Left ventricle myocardium inferior (tissue), 1 donor: ENCODE measurements around the gene AUTS2. TPM values are rescaled to one million over a fixed set of nuclear protein-coding genes. Genes with fewer than 3 reads are reported as not detected.

Experiments used
- DNase-seq: peaks from one replicate; pipeline ENCODE4 v3.0.0-alpha.2; 2020
- H3K27ac ChIP-seq: fragments of 200-600 bp; replicated peaks from 2 replicates; pipeline ENCODE4 v1.8.0; 2021
- H3K27me3 ChIP-seq: fragments of 200-600 bp; 2 replicates; pipeline ENCODE4 v1.8.0; 2021; ENCODE audit warnings: low read depth
- H3K36me3 ChIP-seq: fragments of 200-600 bp; 2 replicates; pipeline ENCODE4 v1.8.0; 2021
- H3K4me1 ChIP-seq: fragments of 200-600 bp; 2 replicates; pipeline ENCODE4 v1.8.0; 2021
- H3K4me3 ChIP-seq: fragments of 200-600 bp; 2 replicates; pipeline ENCODE4 v1.8.0; 2021; ENCODE audit warnings: mild to moderate bottlenecking, moderate library complexity
- H3K9me3 ChIP-seq: fragments of 200-600 bp; replicated peaks from 2 replicates; pipeline ENCODE4 v1.8.0; 2021
- intact Hi-C: fragments of 100-400 bp; cut with micrococcal nuclease; formaldehyde crosslinking; loops from one replicate; pipeline ENCODE4 v1.11.0; 2022
- total RNA-seq: library from RNA; stranded (reverse); fragmentation: NEBNext Ultra II Directional; extraction: Animal tissue kit (Norgen Biotek cat#: 25700); gene quantifications from one replicate; pipeline ENCODE4 v1.2.1, GENCODE V29; 2021
- TF ChIP-seq, protein P1 (sequence below): fragments of 200-600 bp; IDR thresholded peaks from 2 replicates; pipeline ENCODE4 v1.8.0; 2021; ENCODE audit warnings: antibody characterized with exemption, mild to moderate bottlenecking, borderline replicate concordance
- donor health status: DM: no; HTN: yes; CAD: no; lungs with severe emphysema.

Gene AUTS2
- total RNA-seq, 1 donor from 2014 or later = 10.5 TPM

DNA sequence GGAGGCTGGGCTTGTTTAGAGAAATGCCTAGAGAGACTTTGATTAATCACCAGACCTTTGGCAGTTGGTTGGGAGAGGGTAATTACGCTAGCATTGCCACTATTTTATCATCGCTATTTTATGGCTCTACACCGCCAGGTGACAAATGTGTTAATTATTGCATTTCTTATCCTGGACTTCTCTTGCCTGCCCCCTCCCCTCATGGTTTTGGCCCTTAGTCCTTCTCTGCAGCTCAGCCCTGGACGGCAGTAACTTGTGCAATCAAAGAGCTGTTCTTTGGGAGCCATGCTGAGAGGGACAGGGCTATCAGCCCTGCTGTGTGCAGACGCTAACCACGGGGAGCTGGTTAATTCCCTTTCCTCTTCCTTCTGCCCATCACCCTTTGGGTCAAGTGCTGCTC is 585.0 kb downstream of the AUTS2 start:
- no peaks in the 10 kb centered on the region for H3K36me3 ChIP-seq
- no peak overlapping the region for H3K4me3 ChIP-seq
- intact Hi-C loops = no loop called here
- no peaks in the 10 kb centered on the region for H3K9me3 ChIP-seq
- no peak for DNase-seq
- no peaks in the 10 kb centered on the region for H3K27me3 ChIP-seq
- no peak overlapping the region for H3K27ac ChIP-seq
- no peaks in the 10 kb centered on the region for H3K4me1 ChIP-seq
- TF ChIP-seq, protein P1, sequence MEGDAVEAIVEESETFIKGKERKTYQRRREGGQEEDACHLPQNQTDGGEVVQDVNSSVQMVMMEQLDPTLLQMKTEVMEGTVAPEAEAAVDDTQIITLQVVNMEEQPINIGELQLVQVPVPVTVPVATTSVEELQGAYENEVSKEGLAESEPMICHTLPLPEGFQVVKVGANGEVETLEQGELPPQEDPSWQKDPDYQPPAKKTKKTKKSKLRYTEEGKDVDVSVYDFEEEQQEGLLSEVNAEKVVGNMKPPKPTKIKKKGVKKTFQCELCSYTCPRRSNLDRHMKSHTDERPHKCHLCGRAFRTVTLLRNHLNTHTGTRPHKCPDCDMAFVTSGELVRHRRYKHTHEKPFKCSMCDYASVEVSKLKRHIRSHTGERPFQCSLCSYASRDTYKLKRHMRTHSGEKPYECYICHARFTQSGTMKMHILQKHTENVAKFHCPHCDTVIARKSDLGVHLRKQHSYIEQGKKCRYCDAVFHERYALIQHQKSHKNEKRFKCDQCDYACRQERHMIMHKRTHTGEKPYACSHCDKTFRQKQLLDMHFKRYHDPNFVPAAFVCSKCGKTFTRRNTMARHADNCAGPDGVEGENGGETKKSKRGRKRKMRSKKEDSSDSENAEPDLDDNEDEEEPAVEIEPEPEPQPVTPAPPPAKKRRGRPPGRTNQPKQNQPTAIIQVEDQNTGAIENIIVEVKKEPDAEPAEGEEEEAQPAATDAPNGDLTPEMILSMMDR = no peak

DNA sequence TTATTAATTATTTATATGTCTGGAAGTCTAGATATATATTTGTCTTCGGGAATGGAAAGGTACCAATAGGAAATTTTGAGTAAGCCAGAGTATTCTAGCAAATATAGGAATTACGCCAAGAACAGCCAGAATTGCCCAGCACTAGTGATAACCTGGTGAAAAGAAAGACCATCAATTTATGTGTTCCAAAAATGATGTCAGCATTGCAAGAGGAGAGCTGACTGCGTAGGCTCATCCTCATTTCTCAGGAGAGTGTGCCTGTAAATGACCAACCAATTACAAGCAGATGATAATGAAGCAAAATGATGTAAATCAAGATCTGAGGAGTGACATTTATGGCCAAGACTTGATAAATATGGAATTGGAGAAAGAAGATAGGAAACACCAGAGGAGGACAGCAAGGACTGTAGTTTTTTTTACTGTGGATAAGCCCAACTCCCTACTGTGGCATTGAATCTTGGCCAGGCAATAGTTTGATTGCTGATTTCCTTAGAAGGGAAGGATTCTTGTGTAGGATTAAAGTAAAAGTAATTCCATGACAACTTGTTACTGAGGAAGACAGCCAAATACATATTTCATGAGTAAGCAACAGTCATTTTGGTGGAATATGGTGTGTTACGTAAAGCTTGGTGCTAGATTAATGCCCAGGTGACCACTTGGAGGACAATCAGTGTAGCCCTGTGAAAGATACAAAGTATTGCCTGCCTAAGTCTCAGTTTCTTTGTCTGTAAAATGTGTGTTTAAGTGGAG is 590.8 kb downstream of the AUTS2 start:
- Histone ChIP-seq H3K27me3 (no peaks in the 10 kb centered on the region), H3K27ac (no peak overlapping the region), H3K9me3 (peaks cover 10% of the 10 kb centered on the region), H3K4me1 (no peaks in the 10 kb centered on the region), H3K36me3 (peaks cover 2% of the 10 kb centered on the region), H3K4me3 (no peak overlapping the region)
- TF ChIP-seq, protein P1 = no peak
- intact Hi-C loops = no loop called here
- no peak for DNase-seq

DNA sequence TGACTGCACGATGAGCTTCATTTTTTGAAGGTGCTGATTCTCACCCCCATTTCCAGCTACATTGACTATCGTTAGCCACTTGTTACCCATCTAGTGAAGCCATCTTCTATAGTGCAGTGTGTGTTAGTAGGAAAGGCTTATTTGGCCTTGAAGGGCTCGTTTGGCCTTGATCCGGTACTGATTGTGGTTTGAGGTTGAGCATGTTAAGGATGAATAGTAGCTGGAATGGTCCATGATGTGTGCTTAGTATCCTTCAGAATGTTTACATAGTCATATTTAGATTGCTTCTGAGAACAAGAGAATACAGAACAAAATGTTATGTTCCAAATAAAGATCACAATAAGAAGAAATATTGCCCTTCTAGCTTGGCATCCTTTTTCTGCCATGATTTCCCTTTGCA is 591.5 kb downstream of the AUTS2 start:
- intact Hi-C loops = no loop called here
- DNase-seq = no peak
- Histone ChIP-seq H3K4me1 (no peaks in the 10 kb centered on the region), H3K4me3 (no peak overlapping the region), H3K27ac (no peak overlapping the region), H3K9me3 (peaks cover 10% of the 10 kb centered on the region), H3K36me3 (peaks cover 2% of the 10 kb centered on the region), H3K27me3 (no peaks in the 10 kb centered on the region)
- TF ChIP-seq, protein P1 = no peak

DNA sequence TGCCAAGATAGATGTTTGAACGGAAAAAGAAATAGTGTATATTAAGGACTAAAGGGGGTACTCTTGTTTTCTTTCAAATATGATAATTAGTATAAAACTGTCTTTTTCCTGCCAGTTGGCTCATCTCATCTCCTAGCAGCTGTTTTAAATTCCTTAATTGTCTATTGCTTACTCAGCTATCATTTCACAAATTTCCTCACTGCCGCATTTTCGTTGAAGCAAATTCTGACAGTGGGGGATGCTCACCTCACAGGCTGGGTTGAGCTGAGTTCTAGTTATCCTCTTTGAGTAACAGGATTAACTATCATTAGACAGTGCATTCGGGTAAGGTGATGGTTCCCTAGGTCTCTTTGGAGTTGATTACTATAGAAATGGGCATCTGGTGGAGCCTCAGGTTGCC is 592.0 kb downstream of the AUTS2 start:
- no peaks in the 10 kb centered on the region for H3K27me3 ChIP-seq
- peaks cover 10% of the 10 kb centered on the region for H3K9me3 ChIP-seq
- H3K4me3 ChIP-seq = no peak overlapping the region
- no peaks in the 10 kb centered on the region for H3K4me1 ChIP-seq
- DNase-seq = no peak
- TF ChIP-seq, protein P1 = no peak
- H3K36me3 ChIP-seq = peaks cover 2% of the 10 kb centered on the region
- H3K27ac ChIP-seq = no peak overlapping the region
- intact Hi-C loops = no loop called here

DNA sequence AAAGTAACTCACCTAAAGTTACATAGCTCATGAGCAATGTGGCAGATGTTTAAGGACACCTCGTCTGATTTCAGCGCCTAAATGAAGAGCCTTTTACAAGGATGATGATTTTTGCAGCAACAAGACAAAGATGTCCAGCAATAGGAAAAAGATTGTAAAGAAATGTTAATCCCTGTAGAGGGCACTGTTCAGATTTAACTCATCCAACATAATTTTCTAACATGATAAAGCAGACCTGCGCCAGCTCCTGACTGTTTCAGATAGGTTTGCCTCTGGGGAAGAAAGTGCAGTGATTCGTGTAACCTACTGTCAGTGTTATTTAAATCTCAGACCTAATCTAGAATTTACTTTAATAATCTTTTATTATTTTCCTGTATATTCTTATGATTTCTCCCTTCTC is 595.2 kb downstream of the AUTS2 start:
- DNase-seq = no peak
- TF ChIP-seq, protein P1 = peak; percentile 30
- H3K36me3 ChIP-seq = peaks cover 2% of the 10 kb centered on the region
- H3K27me3 ChIP-seq = no peaks in the 10 kb centered on the region
- intact Hi-C loops = no loop called here
- peaks cover 10% of the 10 kb centered on the region for H3K9me3 ChIP-seq
- H3K4me1 ChIP-seq = no peaks in the 10 kb centered on the region
- no peak overlapping the region for H3K4me3 ChIP-seq
- H3K27ac ChIP-seq = no peak overlapping the region
